Measurements from ENCODE around the gene METTL26.
A peak's percentile ranks its signal among the peaks of the same experiment; 100 is the strongest.

Gene METTL26

GRCh38 chr16:638034-638543 lies 2.0 kb upstream of the METTL26 start:
- DNase-seq (ENCODE audit: low spot score), result no peak

- DNase-seq (ENCODE audit: low spot score), result peak; percentile 87
Measured at GRCh38 chr16:637081-638018, 1.2 kb upstream of the METTL26 start.

- DNase-seq (ENCODE audit: low spot score), result no peak
Measured at GRCh38 chr16:635573-636205, 416 bp downstream of the METTL26 start.

GRCh38 chr16:634996-635395 lies 1.1 kb downstream of the METTL26 start:
- DNase-seq (ENCODE audit: low spot score), result no peak

- no peak for DNase-seq (ENCODE audit: low spot score)
Measured at GRCh38 chr16:634051-634670, 1.9 kb downstream of the METTL26 start.

GRCh38 chr16:633336-634050 lies 2.6 kb downstream of the METTL26 start:
- DNase-seq (ENCODE audit: low spot score), result no peak

- DNase-seq (ENCODE audit: low spot score), result no peak
Measured at GRCh38 chr16:632486-633335, 3.4 kb downstream of the METTL26 start.

- DNase-seq (ENCODE audit: low spot score), result no peak
Measured at GRCh38 chr16:631808-632358, 4.2 kb downstream of the METTL26 start.

- DNase-seq (ENCODE audit: low spot score), result no peak
Measured at GRCh38 chr16:630815-631405, 5.2 kb downstream of the METTL26 start, which contains the start of gene WFIKKN1. TSS of gene WFIKKN1 (plus strand) at chr16:630985. CDS start at chr16:631254, 269 bp downstream.

- no peak for DNase-seq (ENCODE audit: low spot score)
Measured at GRCh38 chr16:630249-630814, 5.8 kb downstream of the METTL26 start.

- DNase-seq (ENCODE audit: low spot score), result no peak
Measured at GRCh38 chr16:629833-630248, 6.3 kb downstream of the METTL26 start.

- no peak for DNase-seq (ENCODE audit: low spot score)
Measured at GRCh38 chr16:629185-629832, 6.8 kb downstream of the METTL26 start.

- no peak for DNase-seq (ENCODE audit: low spot score)
Measured at GRCh38 chr16:628321-629061, 7.6 kb downstream of the METTL26 start.

- no peak for DNase-seq (ENCODE audit: low spot score)
Measured at GRCh38 chr16:627454-628239, 8.5 kb downstream of the METTL26 start.

GRCh38 chr16:626787-627453 lies 9.2 kb downstream of the METTL26 start:
- no peak for DNase-seq (ENCODE audit: low spot score)

GRCh38 chr16:625977-626765 lies 9.9 kb downstream of the METTL26 start:
- DNase-seq (ENCODE audit: low spot score), result no peak

All from LoVo (cell line).